ENCODE data around the gene PLPPR5. TPM values are rescaled to one million over a fixed set of nuclear protein-coding genes. Genes with fewer than 3 reads are reported as not detected.
A peak's percentile ranks its signal among the peaks of the same experiment; 100 is the strongest.
"Not testable (repeated sequence)": the region's sequence is repeated elsewhere in the genome, so short reads cannot be mapped to it uniquely, and the experiment has no call there.

PLPPR5 gene
- 1 to 10 TPM; 1.0 to 2.0 (median 1.5) TPM for polyA plus RNA-seq (ENCODE audit: insufficient read length in 4 of 4)

- DNase-seq (ENCODE audit: low read depth in 4 of 4, low spot score in 2 of 4) = peak in 1 of 4 donors; percentile 6
These were observed at the start of gene PLPPR5 for GRCh38 chr1:99004861-99005442. TSS of gene PLPPR5 (minus strand) at chr1:99004861. CDS start at chr1:99004671, 190 bp downstream.

- DNase-seq (ENCODE audit: low read depth in 4 of 4, low spot score in 2 of 4) = no peak
These were observed 47.1 kb upstream of the PLPPR5 start for GRCh38 chr1:99051611-99052283.

GRCh38 chr1:99049745-99050144 is 45.1 kb upstream of the PLPPR5 start:
- no peak for DNase-seq (ENCODE audit: low read depth in 4 of 4, low spot score in 2 of 4)

GRCh38 chr1:99036746-99037145 is 32.1 kb upstream of the PLPPR5 start:
- not testable (repeated sequence) for DNase-seq (ENCODE audit: low read depth in 4 of 4, low spot score in 2 of 4)

GRCh38 chr1:99018313-99018712 is 13.7 kb upstream of the PLPPR5 start:
- DNase-seq (ENCODE audit: low read depth in 4 of 4, low spot score in 2 of 4) = no peak

- no peak for DNase-seq (ENCODE audit: low read depth in 4 of 4, low spot score in 2 of 4)
These were observed 13.0 kb upstream of the PLPPR5 start for GRCh38 chr1:99017655-99018054.

GRCh38 chr1:99010679-99011078 is 6.0 kb upstream of the PLPPR5 start:
- no peak for DNase-seq (ENCODE audit: low read depth in 4 of 4, low spot score in 2 of 4)

- no peak for DNase-seq (ENCODE audit: low read depth in 4 of 4, low spot score in 2 of 4)
These were observed 2.7 kb upstream of the PLPPR5 start for GRCh38 chr1:99007366-99007765.

GRCh38 chr1:99005537-99005942 is 879 bp upstream of the PLPPR5 start:
- DNase-seq (ENCODE audit: low read depth in 4 of 4, low spot score in 2 of 4) = peak in 1 of 4 donors; percentile 3

- DNase-seq (ENCODE audit: low read depth in 4 of 4, low spot score in 2 of 4) = peak in 1 of 4 donors; percentile 10
These were observed 304 bp downstream of the PLPPR5 start for GRCh38 chr1:99004254-99004860.

- DNase-seq (ENCODE audit: low read depth in 4 of 4, low spot score in 2 of 4) = no peak
These were observed 944 bp downstream of the PLPPR5 start for GRCh38 chr1:99003581-99004253.

GRCh38 chr1:98992844-98993243 is 11.8 kb downstream of the PLPPR5 start:
- DNase-seq (ENCODE audit: low read depth in 4 of 4, low spot score in 2 of 4) = no peak

GRCh38 chr1:98991127-98992012 is 13.3 kb downstream of the PLPPR5 start:
- no peak for DNase-seq (ENCODE audit: low read depth in 4 of 4, low spot score in 2 of 4)

GRCh38 chr1:98989556-98989907 is 15.1 kb downstream of the PLPPR5 start:
- DNase-seq (ENCODE audit: low read depth in 4 of 4, low spot score in 2 of 4) = no peak

- no peak for DNase-seq (ENCODE audit: low read depth in 4 of 4, low spot score in 2 of 4)
These were observed 15.6 kb downstream of the PLPPR5 start for GRCh38 chr1:98988904-98989555.

GRCh38 chr1:98985687-98986086 is 19.0 kb downstream of the PLPPR5 start:
- DNase-seq (ENCODE audit: low read depth in 4 of 4, low spot score in 2 of 4) = no peak

GRCh38 chr1:98981917-98982513 is 22.6 kb downstream of the PLPPR5 start:
- DNase-seq (ENCODE audit: low read depth in 4 of 4, low spot score in 2 of 4) = no peak

- DNase-seq (ENCODE audit: low read depth in 4 of 4, low spot score in 2 of 4) = no peak
These were observed 25.2 kb downstream of the PLPPR5 start for GRCh38 chr1:98979463-98979862.

GRCh38 chr1:98975810-98976209 is 28.9 kb downstream of the PLPPR5 start:
- DNase-seq (ENCODE audit: low read depth in 4 of 4, low spot score in 2 of 4) = no peak

- DNase-seq (ENCODE audit: low read depth in 4 of 4, low spot score in 2 of 4) = no peak
These were observed 29.5 kb downstream of the PLPPR5 start for GRCh38 chr1:98975113-98975512.

Data from left renal cortex interstitium (tissue), 4 donors.